ENCODE data around the gene DIPK1A.
A peak's percentile ranks its signal among the peaks of the same experiment; 100 is the strongest.

The DIPK1A gene

GRCh38 chr1:92953491-92953890 lies 7.8 kb downstream of the DIPK1A start:
- no peak for DNase-seq

- no peak for DNase-seq
Measured at GRCh38 chr1:92952714-92953113, 8.5 kb downstream of the DIPK1A start.

GRCh38 chr1:92951141-92951582 lies 10.1 kb downstream of the DIPK1A start:
- DNase-seq = peak in 1 of 56 donors; percentile 11

GRCh38 chr1:92949937-92950817 lies 11.1 kb downstream of the DIPK1A start:
- DNase-seq = peak in 2 of 56 donors; percentile 8 to 20

GRCh38 chr1:92948071-92948470 lies 13.2 kb downstream of the DIPK1A start:
- no peak for DNase-seq

- no peak for DNase-seq
Measured at GRCh38 chr1:92945748-92946270, 15.5 kb downstream of the DIPK1A start.

- peak in 4 of 56 donors; percentile 18 to 58 (median 20) for DNase-seq
Measured at GRCh38 chr1:92944901-92945747, 16.1 kb downstream of the DIPK1A start.

- DNase-seq = peak in 2 of 56 donors; percentile 13 to 26
Measured at GRCh38 chr1:92943502-92943847, 17.8 kb downstream of the DIPK1A start.

- DNase-seq = no peak
Measured at GRCh38 chr1:92940541-92940940, 20.7 kb downstream of the DIPK1A start.

GRCh38 chr1:92937731-92938130 lies 23.5 kb downstream of the DIPK1A start:
- no peak for DNase-seq

- DNase-seq = no peak
Measured at GRCh38 chr1:92936865-92937264, 24.4 kb downstream of the DIPK1A start.

- peak in 21 of 56 donors; percentile 12 to 70 (median 43) for DNase-seq
Measured at GRCh38 chr1:92934395-92935378, 26.6 kb downstream of the DIPK1A start.

GRCh38 chr1:92933459-92933858 lies 27.8 kb downstream of the DIPK1A start:
- no peak for DNase-seq

GRCh38 chr1:92931691-92932090 lies 29.6 kb downstream of the DIPK1A start:
- DNase-seq = no peak

- no peak for DNase-seq
Measured at GRCh38 chr1:92929461-92929860, 31.8 kb downstream of the DIPK1A start.

GRCh38 chr1:92927870-92928269 lies 33.4 kb downstream of the DIPK1A start:
- no peak for DNase-seq

- DNase-seq = no peak
Measured at GRCh38 chr1:92926873-92927272, 34.4 kb downstream of the DIPK1A start.

- no peak for DNase-seq
Measured at GRCh38 chr1:92924501-92924900, 36.8 kb downstream of the DIPK1A start.

- DNase-seq = no peak
Measured at GRCh38 chr1:92923664-92924063, 37.6 kb downstream of the DIPK1A start.

- no peak for DNase-seq
Measured at GRCh38 chr1:92922356-92923035, 38.8 kb downstream of the DIPK1A start.
